Skeletal muscle satellite cell (primary cell): ENCODE measurements around the gene AIFM1.
A peak's percentile ranks its signal among the peaks of the same experiment; 100 is the strongest.

Experiments used
- H3K27me3 ChIP-seq: 2 replicates; pipeline ENCODE4 v1.7.0; 2013; ENCODE audit warnings: low read length; ENCODE audit not compliant: control insufficient read depth, insufficient read depth
- H3K36me3 ChIP-seq: 2 replicates; pipeline ENCODE4 v1.7.0; 2013; ENCODE audit warnings: mild to moderate bottlenecking, control low read depth, low read length; ENCODE audit not compliant: insufficient read depth
- H3K4me1 ChIP-seq: 2 replicates; pipeline ENCODE4 v1.7.0; 2013; ENCODE audit warnings: low read length; ENCODE audit not compliant: control insufficient read depth, insufficient read depth
- H3K4me2 ChIP-seq: 2 replicates; pipeline ENCODE4 v1.7.0; 2013; ENCODE audit warnings: mild to moderate bottlenecking, low read length
- H3K4me3 ChIP-seq: 2 replicates; pipeline ENCODE4 v1.7.0; 2013; ENCODE audit warnings: low read length
- H3K9ac ChIP-seq: 2 replicates; pipeline ENCODE4 v1.7.0; 2013; ENCODE audit warnings: mild to moderate bottlenecking, low read depth, low read length, moderate library complexity
- H3K9me3 ChIP-seq: replicated peaks from 2 replicates; pipeline ENCODE4 v1.7.0; 2013; ENCODE audit warnings: mild to moderate bottlenecking, control low read depth, low read length

AIFM1 gene

DNA sequence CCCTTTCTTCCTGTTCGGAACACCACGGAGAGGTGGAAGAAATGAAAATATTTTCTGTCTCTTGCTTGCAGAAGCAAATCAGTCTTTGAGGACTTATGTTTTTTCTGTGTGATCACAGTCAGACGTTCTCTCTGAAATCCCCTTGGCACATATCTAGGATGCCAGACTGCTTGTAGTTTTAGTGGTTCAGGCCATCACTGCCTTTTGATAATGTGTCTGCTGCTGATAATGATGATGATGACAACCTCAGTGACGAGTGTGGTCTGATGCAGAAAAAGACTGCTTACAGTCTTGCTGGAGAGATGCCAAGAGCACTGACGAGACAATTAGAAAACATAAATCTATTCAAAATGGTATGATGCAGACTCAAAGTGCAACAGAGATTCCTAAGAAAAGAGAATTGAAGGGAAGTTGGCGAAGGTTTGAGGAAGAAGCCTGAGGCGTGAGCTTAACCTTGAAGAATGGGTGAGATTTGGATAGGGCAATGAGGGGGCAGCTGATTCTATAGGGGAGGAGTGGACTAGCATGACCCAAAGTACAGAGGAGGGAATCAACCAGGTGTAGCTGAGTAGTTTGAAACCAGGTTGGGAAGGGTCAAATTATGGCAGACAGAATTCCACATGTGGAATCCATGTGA lies 14.1 kb upstream of the AIFM1 start:
- Histone ChIP-seq H3K4me2 (no peak overlapping the region), H3K27me3 (peaks cover 10% of the 10 kb centered on the region), H3K36me3 (no peaks in the 10 kb centered on the region), H3K9ac (no peak overlapping the region), H3K4me3 (no peak overlapping the region), H3K9me3 (no peaks in the 10 kb centered on the region), H3K4me1 (no peaks in the 10 kb centered on the region)

DNA sequence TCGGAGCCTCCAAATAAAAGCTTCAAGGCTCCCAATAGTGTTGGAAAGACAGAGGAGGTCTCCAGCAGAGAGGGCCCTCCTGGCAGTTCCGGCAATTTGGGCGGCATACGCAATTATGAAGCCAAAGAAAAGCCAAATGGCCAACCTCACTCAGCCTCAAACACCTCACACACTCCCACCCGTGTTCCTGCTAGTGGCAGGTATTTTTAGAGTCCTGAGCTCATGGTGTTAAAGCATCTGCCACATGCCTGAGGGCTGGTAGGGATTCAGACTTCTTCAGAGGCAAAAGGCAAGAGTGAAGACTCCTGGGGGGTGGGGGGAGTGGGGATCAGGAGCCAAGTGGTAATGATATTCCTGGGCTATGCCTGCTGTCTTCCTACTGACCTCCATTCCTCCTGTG lies 13.5 kb upstream of the AIFM1 start:
- H3K36me3 ChIP-seq = no peaks in the 10 kb centered on the region
- peaks cover 10% of the 10 kb centered on the region for H3K27me3 ChIP-seq
- H3K4me2 ChIP-seq = no peak overlapping the region
- no peaks in the 10 kb centered on the region for H3K9me3 ChIP-seq
- H3K9ac ChIP-seq = no peak overlapping the region
- H3K4me1 ChIP-seq = peaks cover 2% of the 10 kb centered on the region
- H3K4me3 ChIP-seq = no peak overlapping the region

DNA sequence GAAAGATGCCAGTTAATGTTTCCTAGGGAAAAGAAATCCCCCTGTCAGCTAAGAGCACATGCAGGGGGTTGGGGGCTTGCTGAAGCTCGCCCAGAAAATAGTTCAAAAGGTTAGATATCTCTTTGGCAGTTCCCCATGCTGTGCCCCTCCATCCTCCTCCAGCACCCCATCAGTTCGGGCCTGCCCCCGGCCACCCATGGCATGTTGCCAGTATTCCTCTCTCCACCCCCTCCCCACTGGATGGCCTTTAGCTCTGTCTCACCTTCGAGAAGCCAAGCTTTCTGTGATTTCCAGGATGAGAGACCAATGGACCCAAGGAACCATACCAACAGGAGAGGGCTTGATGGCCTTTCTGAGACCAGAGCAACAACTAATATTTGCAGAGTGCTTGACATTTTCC lies 11.3 kb upstream of the AIFM1 start:
- H3K27me3 ChIP-seq = peaks cover 10% of the 10 kb centered on the region
- peaks cover 12% of the 10 kb centered on the region for H3K4me1 ChIP-seq
- H3K4me3 ChIP-seq = no peak overlapping the region
- H3K36me3 ChIP-seq = no peaks in the 10 kb centered on the region
- H3K9ac ChIP-seq = no peak overlapping the region
- H3K9me3 ChIP-seq = no peaks in the 10 kb centered on the region
- H3K4me2 ChIP-seq = no peak overlapping the region

DNA sequence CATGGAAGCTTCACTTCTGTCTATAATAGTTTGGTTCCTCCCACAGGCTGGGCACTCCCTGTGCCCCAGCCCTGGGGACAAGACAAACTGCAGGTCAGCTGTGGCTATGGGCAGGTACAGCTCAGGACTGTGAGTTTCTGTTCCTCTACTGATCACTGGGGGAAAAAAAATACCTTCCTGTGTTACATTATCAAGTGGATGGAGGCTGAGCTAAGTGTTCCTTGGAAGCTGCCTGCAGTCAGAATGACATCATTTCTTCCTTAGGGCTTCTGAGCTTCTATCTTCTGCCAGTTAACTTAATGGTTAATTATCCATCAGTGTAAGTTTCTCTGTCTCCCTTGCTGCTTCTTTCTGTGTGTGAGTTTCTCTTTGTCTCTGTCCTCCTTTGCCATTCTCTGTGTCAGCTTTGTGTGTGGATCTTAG lies 10.7 kb upstream of the AIFM1 start:
- H3K4me3 ChIP-seq = no peak overlapping the region
- peaks cover 12% of the 10 kb centered on the region for H3K4me1 ChIP-seq
- no peak overlapping the region for H3K4me2 ChIP-seq
- H3K9me3 ChIP-seq = no peaks in the 10 kb centered on the region
- H3K36me3 ChIP-seq = no peaks in the 10 kb centered on the region
- H3K9ac ChIP-seq = no peak overlapping the region
- H3K27me3 ChIP-seq = peaks cover 10% of the 10 kb centered on the region

GRCh38 chrX:130174937-130175336 lies 9.3 kb upstream of the AIFM1 start:
- no peak overlapping the region for H3K9ac ChIP-seq
- no peaks in the 10 kb centered on the region for H3K36me3 ChIP-seq
- H3K9me3 ChIP-seq = no peaks in the 10 kb centered on the region
- H3K4me2 ChIP-seq = no peak overlapping the region
- H3K27me3 ChIP-seq = peaks cover 10% of the 10 kb centered on the region
- no peak overlapping the region for H3K4me3 ChIP-seq
- peaks cover 12% of the 10 kb centered on the region for H3K4me1 ChIP-seq

- no peaks in the 10 kb centered on the region for H3K36me3 ChIP-seq
- no peak overlapping the region for H3K4me3 ChIP-seq
- no peak overlapping the region for H3K9ac ChIP-seq
- H3K9me3 ChIP-seq = no peaks in the 10 kb centered on the region
- H3K27me3 ChIP-seq = peaks cover 4% of the 10 kb centered on the region
- H3K4me2 ChIP-seq = no peak overlapping the region
- H3K4me1 ChIP-seq = peaks cover 12% of the 10 kb centered on the region
Observed at GRCh38 chrX:130174045-130174704, 8.5 kb upstream of the AIFM1 start.

DNA sequence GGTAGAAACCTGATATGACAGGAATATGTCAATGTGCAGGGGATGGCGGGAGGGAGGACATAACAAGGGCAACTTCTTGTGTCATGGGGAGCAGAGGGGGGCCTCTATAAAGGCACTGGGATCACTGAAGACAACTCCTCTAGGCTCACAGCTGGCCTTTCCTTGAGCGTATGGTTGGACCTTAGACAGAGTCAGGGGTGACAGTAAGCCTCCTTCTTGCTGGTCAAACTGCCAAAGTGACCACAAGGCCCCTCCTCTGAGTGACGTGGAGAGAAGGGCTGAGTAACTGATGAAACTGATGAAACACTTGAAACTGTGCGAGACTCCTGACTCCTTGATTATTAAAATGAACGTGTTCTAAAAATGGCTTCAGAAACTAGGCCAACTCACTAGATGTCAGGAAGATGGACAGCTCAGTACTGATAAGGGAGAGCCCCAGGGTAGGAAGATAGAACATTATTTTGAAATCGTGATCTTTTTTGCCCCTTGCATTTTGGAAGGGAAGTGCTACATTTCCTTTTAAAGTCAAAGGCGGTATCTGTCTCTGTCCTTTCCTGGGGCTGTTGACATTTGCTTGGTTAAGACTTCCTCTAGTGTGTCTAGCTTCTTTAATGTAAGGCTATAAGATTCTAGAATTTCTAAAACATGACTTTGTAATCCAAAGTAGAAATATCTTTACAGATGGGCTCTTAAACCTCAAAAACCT lies 7.7 kb upstream of the AIFM1 start:
- Histone ChIP-seq H3K36me3 (no peaks in the 10 kb centered on the region), H3K9me3 (no peaks in the 10 kb centered on the region), H3K4me3 (no peak overlapping the region), H3K9ac (no peak overlapping the region), H3K27me3 (no peaks in the 10 kb centered on the region), H3K4me2 (no peak overlapping the region), H3K4me1 (peaks cover 12% of the 10 kb centered on the region)

GRCh38 chrX:130172127-130172845 lies 6.6 kb upstream of the AIFM1 start:
- Histone ChIP-seq H3K36me3 (no peaks in the 10 kb centered on the region), H3K9me3 (no peaks in the 10 kb centered on the region), H3K27me3 (no peaks in the 10 kb centered on the region), H3K4me1 (peaks cover 12% of the 10 kb centered on the region), H3K9ac (no peak overlapping the region), H3K4me3 (peak overlapping the region; percentile 69), H3K4me2 (peak overlapping the region; percentile 90)

DNA sequence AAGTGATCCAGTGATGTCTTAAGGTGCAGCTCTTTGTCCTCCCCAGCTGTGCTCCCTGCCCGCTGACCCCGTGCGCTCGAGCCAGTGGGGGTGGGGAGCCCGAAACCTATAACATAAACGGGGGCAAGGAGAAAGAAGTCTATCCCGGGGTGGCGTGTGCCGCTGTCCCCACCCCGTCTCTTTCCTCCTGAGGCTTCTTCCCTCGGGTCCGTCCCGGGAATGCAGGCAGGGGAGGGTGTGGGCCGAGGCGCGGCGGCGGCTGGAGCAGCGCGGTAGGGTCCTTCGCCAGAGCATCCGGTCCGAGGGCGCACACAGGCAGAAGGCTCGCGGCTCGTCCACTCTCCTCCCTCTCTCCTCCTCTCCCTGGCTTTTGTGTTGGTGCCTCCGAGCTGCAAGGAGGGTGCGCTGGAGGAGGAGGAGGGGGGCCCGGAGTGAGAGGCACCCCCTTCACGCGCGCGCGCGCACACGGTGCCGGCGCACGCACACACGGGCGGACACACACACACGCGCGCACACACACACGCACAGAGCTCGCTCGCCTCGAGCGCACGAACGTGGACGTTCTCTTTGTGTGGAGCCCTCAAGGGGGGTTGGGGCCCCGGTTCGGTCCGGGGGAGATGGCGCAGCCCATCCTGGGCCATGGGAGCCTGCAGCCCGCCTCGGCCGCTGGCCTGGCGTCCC lies 5.9 kb upstream of the AIFM1 start, which contains the start of gene RAB33A:
Gene RAB33A (plus strand): TSS at position 517 of the 681 bp plus-strand sequence. CDS start 101 bp downstream, at position 618.
- peak within 1 kb of the TSS; percentile 69 for H3K4me3 ChIP-seq
- peaks cover 12% of the 10 kb centered on the region for H3K4me1 ChIP-seq
- H3K4me2 ChIP-seq = peak within 1 kb of the TSS; percentile 90
- H3K27me3 ChIP-seq = no peaks in the 10 kb centered on the region
- peak within 1 kb of the TSS; percentile 47 for H3K9ac ChIP-seq
- H3K9me3 ChIP-seq = no peaks in the 10 kb centered on the region
- H3K36me3 ChIP-seq = no peaks in the 10 kb centered on the region

DNA sequence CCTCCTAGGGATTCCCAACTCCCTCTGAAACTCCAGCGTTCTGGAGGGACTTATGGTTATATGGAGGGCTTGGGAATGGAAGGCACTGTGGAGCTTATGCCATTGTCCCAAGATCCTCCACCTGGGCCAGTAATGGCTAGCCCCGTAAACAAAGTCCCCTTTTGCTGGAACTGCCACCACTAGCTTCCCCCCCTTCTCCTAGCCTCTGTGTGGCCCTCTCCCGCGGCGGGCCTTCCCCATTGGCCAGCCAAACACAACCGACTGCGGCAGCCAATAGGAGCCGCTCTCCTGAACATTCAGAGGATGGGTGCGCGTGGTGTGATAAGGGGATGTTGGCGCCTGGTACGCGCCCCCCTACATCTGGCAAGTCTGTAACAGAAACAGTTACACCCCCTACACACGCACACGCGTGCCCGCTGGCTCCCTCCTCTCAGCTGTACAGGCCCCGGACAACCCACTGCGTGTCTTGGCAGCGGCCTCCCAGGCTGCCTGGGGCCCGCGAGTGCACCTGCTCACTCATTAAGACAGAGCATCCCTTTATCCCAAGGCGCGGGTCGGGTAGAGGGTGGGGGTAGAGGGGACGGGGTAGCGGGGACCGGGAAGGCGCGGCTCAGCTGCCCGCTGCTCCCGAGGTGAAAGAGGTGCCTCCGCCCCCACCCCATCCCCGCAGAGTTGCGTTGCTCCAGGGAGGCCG lies 5.3 kb upstream of the AIFM1 start:
- Histone ChIP-seq H3K9ac (no peak overlapping the region), H3K4me1 (peaks cover 12% of the 10 kb centered on the region), H3K4me3 (peak overlapping the region; percentile 69)

More for the DNA sequence above, 5.3 kb upstream of the AIFM1 start:
- peak overlapping the region; percentile 90 for H3K4me2 ChIP-seq
- H3K9me3 ChIP-seq = no peaks in the 10 kb centered on the region
- H3K36me3 ChIP-seq = no peaks in the 10 kb centered on the region
- no peaks in the 10 kb centered on the region for H3K27me3 ChIP-seq
